Measurements from ENCODE around the gene LRRC17. TPM values are rescaled to one million over a fixed set of nuclear protein-coding genes. Genes with fewer than 3 reads are reported as not detected.
"Not testable (repeated sequence)": the region's sequence is repeated elsewhere in the genome, so short reads cannot be mapped to it uniquely, and the experiment has no call there.

Gene LRRC17
- polyA plus RNA-seq, 1 donor = 30.2 TPM

DNA sequence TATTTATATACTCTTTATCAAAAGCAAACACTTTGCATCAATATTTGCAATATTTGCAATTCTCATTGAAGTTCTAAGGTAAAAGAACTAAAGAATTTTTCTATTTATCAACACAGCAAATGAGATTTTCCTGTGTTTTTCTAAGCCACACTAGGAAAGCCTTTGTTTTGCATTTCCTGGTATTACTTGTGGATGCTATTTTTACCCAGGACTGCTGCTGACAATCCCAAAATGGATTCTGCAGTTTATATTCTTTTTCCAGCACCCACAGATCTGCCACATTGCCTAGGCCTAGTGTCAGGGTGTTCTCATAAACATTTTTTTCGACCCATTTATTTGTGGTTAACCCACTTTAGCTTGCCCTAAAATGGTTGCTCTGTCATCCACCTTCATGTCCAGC lies 25.9 kb downstream of the LRRC17 start:
- no peak for DNase-seq
- no peaks in the 10 kb centered on the region for H3K27me3 ChIP-seq (ENCODE audit: control insufficient read depth, insufficient read depth, low read length)
- H3K4me1 ChIP-seq (ENCODE audit: control insufficient read depth, insufficient read depth, low read length) = no peaks in the 10 kb centered on the region
- peaks cover 6% of the 10 kb centered on the region for H3K36me3 ChIP-seq (ENCODE audit: control insufficient read depth, insufficient read depth, low read length)
- H3K9me3 ChIP-seq (ENCODE audit: control insufficient read depth, low read depth, low read length) = no peaks in the 10 kb centered on the region
- WGBS (ENCODE audit: insufficient coverage, low lambda C conversion rate) = no CpG with 5 or more reads among the region's 1 CpG
- H3K27ac ChIP-seq (ENCODE audit: low read length) = no peak overlapping the region
- H3K4me3 ChIP-seq (ENCODE audit: low read length) = no peak overlapping the region

DNA sequence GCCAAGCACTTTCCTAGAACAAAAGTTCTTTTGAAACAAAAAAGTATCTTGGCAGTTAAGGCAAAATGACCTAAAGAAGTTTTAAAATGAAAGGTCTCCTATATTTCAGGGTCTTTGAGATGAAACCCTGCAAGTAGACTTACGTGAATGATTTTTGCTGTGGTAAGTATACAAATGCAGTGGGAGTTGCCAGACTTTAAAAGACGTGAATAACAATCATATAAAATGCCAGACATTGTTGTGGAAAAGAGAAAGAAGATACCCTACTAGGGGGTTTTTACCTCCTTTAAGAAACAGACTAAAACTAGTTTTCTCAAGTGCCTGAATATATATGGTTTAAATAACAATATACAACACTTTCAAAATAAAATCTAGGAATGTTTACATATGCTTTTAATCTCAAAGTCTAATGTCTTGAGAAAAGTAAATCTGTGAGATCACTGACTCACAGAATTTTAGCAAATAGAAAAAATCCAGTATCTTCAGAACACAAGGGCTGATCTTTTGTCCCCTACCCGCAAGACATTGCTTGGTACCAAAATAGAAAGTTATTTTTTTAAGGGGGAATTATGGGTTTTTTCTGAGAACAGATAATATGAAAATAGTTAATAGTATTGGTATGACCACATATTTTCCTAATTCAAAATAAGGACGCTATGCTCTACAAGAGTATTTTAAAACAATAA lies 29.5 kb downstream of the LRRC17 start:
- no peak for DNase-seq
- no peak overlapping the region for H3K27ac ChIP-seq (ENCODE audit: low read length)
- H3K4me3 ChIP-seq (ENCODE audit: low read length) = no peak overlapping the region
- 95% methylated on average over 3 of the region's 4 CpGs for WGBS (ENCODE audit: insufficient coverage, low lambda C conversion rate)
- H3K27me3 ChIP-seq (ENCODE audit: control insufficient read depth, insufficient read depth, low read length) = no peaks in the 10 kb centered on the region
- H3K36me3 ChIP-seq (ENCODE audit: control insufficient read depth, insufficient read depth, low read length) = peaks cover 4% of the 10 kb centered on the region
- H3K4me1 ChIP-seq (ENCODE audit: control insufficient read depth, insufficient read depth, low read length) = no peaks in the 10 kb centered on the region
- H3K9me3 ChIP-seq (ENCODE audit: control insufficient read depth, low read depth, low read length) = no peaks in the 10 kb centered on the region

DNA sequence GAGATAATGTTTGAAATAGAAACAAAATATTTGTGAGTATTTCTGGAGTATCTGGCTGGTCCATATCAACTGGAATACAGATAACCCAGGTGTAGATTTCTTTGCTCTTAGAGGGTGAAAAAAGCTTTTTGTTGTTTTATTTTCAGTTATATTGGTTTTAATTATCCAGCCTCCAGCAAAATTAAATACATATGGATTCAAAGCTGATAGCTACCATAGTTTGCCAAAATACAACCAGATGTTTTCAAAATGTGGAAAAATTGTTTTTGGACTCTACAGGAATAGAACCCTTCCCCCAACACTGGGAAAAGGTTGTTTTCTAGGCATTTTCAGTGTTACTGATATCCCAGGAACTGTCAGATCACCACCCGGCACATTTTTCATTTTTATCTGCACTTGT lies 30.1 kb downstream of the LRRC17 start:
- H3K4me1 ChIP-seq (ENCODE audit: control insufficient read depth, insufficient read depth, low read length) = no peaks in the 10 kb centered on the region
- no peak for DNase-seq
- no peaks in the 10 kb centered on the region for H3K27me3 ChIP-seq (ENCODE audit: control insufficient read depth, insufficient read depth, low read length)
- H3K36me3 ChIP-seq (ENCODE audit: control insufficient read depth, insufficient read depth, low read length) = peaks cover 4% of the 10 kb centered on the region
- no peaks in the 10 kb centered on the region for H3K9me3 ChIP-seq (ENCODE audit: control insufficient read depth, low read depth, low read length)
- no peak overlapping the region for H3K4me3 ChIP-seq (ENCODE audit: low read length)
- no peak overlapping the region for H3K27ac ChIP-seq (ENCODE audit: low read length)
- WGBS (ENCODE audit: insufficient coverage, low lambda C conversion rate) = no CpG with 5 or more reads among the region's 1 CpG

DNA sequence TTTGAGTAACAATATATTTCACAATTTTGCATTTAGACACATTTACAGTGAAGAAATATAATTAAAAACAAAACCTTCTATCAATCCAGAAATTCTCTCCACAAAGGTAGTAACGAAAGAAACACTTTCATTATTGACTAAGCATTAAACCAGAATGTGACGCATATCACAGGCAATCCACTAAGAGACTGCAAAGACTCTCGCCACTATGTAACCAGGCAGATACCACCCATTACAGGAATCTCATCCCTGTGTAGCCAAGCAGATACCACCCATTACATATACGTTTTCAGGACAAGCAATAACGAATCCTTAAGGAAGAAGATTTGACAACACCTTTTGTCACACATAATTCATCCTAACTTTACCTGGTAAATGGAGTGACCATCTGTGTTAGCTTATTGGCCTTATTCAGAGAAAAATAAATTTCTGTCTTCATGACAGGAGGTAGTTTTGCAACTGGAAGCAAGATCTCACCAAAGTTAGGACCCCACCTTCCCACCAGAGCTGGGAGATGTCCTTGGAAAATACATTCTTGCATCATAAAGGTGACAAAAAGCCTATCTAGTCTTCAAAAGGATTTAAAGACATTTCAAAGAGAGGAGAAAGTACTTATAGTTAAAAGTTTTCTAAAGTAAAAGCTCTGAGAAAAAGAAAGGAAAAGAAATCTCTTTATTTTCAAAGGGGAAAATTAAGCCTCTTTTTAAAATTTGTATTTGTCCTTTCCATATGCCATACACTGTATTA lies 30.8 kb downstream of the LRRC17 start:
- Histone ChIP-seq H3K4me1 (ENCODE audit: control insufficient read depth, insufficient read depth, low read length) (no peaks in the 10 kb centered on the region), H3K27ac (ENCODE audit: low read length) (no peak overlapping the region), H3K27me3 (ENCODE audit: control insufficient read depth, insufficient read depth, low read length) (no peaks in the 10 kb centered on the region), H3K9me3 (ENCODE audit: control insufficient read depth, low read depth, low read length) (no peaks in the 10 kb centered on the region), H3K36me3 (ENCODE audit: control insufficient read depth, insufficient read depth, low read length) (peaks cover 4% of the 10 kb centered on the region), H3K4me3 (ENCODE audit: low read length) (no peak overlapping the region)
- no CpG with 5 or more reads among the region's 5 CpGs for WGBS (ENCODE audit: insufficient coverage, low lambda C conversion rate)
- DNase-seq = no peak

DNA sequence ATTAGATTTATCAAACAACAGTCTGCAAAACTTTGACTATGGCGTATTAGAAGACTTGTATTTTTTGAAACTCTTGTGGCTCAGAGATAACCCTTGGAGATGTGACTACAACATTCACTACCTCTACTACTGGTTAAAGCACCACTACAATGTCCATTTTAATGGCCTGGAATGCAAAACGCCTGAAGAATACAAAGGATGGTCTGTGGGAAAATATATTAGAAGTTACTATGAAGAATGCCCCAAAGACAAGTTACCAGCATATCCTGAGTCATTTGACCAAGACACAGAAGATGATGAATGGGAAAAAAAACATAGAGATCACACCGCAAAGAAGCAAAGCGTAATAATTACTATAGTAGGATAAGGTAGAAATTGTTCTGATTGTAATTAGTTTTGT lies 31.4 kb downstream of the LRRC17 start:
- H3K9me3 ChIP-seq (ENCODE audit: control insufficient read depth, low read depth, low read length) = no peaks in the 10 kb centered on the region
- no peak for DNase-seq
- no peak overlapping the region for H3K27ac ChIP-seq (ENCODE audit: low read length)
- no peaks in the 10 kb centered on the region for H3K27me3 ChIP-seq (ENCODE audit: control insufficient read depth, insufficient read depth, low read length)
- H3K36me3 ChIP-seq (ENCODE audit: control insufficient read depth, insufficient read depth, low read length) = peaks cover 4% of the 10 kb centered on the region
- H3K4me1 ChIP-seq (ENCODE audit: control insufficient read depth, insufficient read depth, low read length) = no peaks in the 10 kb centered on the region
- WGBS (ENCODE audit: insufficient coverage, low lambda C conversion rate) = 100% methylated on average over 2 of the region's 4 CpGs
- no peak overlapping the region for H3K4me3 ChIP-seq (ENCODE audit: low read length)

DNA sequence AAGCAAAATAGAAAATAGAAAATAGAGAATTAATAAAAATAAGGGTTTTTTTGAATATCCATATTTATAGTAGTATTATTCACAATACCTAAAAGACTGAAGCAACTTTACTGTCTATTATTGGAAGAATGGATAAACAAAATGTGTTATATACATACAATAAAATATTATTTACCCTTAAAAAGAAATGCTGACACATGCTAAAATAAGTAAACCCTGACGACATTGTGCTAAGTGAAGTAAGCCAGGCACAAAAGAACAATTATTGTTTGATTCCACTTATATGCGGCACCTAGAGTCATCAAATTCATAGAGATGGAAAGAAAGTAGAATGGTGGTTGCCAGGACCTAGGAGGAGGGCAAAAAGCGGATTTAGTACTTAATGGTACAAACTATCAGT lies 39.0 kb downstream of the LRRC17 start:
- WGBS (ENCODE audit: insufficient coverage, low lambda C conversion rate) = 93% methylated on average over 2 of the region's 3 CpGs
- no peak overlapping the region for H3K4me3 ChIP-seq (ENCODE audit: low read length)
- no peak for DNase-seq
- no peaks in the 10 kb centered on the region for H3K27me3 ChIP-seq (ENCODE audit: control insufficient read depth, insufficient read depth, low read length)
- H3K4me1 ChIP-seq (ENCODE audit: control insufficient read depth, insufficient read depth, low read length) = no peaks in the 10 kb centered on the region
- H3K9me3 ChIP-seq (ENCODE audit: control insufficient read depth, low read depth, low read length) = no peaks in the 10 kb centered on the region
- no peaks in the 10 kb centered on the region for H3K36me3 ChIP-seq (ENCODE audit: control insufficient read depth, insufficient read depth, low read length)
- H3K27ac ChIP-seq (ENCODE audit: low read length) = no peak overlapping the region

DNA sequence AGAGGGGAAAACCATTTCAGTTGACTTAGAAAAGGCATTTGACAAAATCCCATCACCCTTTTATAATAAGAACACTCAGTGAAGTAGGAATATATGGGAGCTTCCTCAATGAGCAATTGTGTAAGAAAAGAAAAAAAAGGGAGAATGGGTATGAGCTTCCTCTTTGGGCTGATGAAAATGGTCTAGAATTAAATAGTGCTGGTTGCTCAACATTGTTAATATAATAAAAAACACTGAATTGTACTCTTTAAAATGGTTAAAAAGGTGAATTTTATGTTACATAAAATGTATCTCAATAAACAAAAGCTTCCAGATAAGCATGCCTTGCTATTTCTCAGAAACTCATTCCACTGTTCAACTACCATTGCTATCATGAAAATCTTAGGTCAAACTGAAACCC lies 40.6 kb downstream of the LRRC17 start:
- Histone ChIP-seq H3K27me3 (ENCODE audit: control insufficient read depth, insufficient read depth, low read length) (no peaks in the 10 kb centered on the region), H3K4me1 (ENCODE audit: control insufficient read depth, insufficient read depth, low read length) (no peaks in the 10 kb centered on the region), H3K4me3 (ENCODE audit: low read length) (no peak overlapping the region), H3K36me3 (ENCODE audit: control insufficient read depth, insufficient read depth, low read length) (no peaks in the 10 kb centered on the region), H3K27ac (ENCODE audit: low read length) (no peak overlapping the region), H3K9me3 (ENCODE audit: control insufficient read depth, low read depth, low read length) (no peaks in the 10 kb centered on the region)
- DNase-seq = no peak

DNA sequence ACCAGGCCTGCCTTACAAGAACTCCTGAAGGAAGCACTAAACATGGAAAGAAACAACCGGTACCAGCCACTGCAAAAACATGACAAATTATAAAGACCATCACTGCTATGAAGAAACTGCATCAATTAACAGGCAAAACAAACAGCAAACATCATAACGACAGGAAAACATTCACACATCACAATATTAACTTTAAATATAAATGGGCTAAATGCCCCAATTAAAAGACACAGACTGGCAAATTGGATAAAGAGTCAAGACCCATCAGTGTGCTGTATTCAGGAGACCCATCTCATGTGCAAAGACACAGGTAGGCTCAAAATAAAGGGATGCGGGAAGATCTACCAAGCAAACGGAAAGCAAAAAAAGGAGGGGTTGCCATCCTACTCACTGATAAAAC lies 41.6 kb downstream of the LRRC17 start:
- H3K27me3 ChIP-seq (ENCODE audit: control insufficient read depth, insufficient read depth, low read length); H3K4me3 ChIP-seq (ENCODE audit: low read length); H3K27ac ChIP-seq (ENCODE audit: low read length); H3K9me3 ChIP-seq (ENCODE audit: control insufficient read depth, low read depth, low read length); H3K4me1 ChIP-seq (ENCODE audit: control insufficient read depth, insufficient read depth, low read length); DNase-seq; H3K36me3 ChIP-seq (ENCODE audit: control insufficient read depth, insufficient read depth, low read length): not testable (repeated sequence)
- 94% methylated on average over 2 of the region's 4 CpGs for WGBS (ENCODE audit: insufficient coverage, low lambda C conversion rate)

DNA sequence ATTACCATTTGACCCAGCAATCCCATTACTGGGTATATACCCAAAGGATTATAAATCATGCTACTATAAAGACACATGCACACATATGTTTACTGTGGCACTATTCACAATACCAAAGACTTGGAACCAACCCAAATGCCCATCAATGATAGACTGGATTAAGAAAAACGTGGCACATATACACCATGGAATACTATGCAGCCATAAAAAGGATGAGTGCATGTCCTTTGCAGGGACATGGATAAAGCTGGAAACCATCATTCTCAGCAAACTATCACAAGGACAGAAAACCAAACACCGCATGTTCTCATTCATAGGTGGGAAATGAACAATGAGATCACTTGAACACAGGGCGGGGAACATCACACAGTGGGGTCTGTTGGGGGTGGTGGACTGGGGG lies 45.2 kb downstream of the LRRC17 start:
- not testable (repeated sequence) for H3K9me3 ChIP-seq (ENCODE audit: control insufficient read depth, low read depth, low read length); H3K4me3 ChIP-seq (ENCODE audit: low read length); H3K36me3 ChIP-seq (ENCODE audit: control insufficient read depth, insufficient read depth, low read length); H3K4me1 ChIP-seq (ENCODE audit: control insufficient read depth, insufficient read depth, low read length); H3K27me3 ChIP-seq (ENCODE audit: control insufficient read depth, insufficient read depth, low read length); DNase-seq; H3K27ac ChIP-seq (ENCODE audit: low read length)
- WGBS (ENCODE audit: insufficient coverage, low lambda C conversion rate) = no CpG with 5 or more reads among the region's 3 CpGs

DNA sequence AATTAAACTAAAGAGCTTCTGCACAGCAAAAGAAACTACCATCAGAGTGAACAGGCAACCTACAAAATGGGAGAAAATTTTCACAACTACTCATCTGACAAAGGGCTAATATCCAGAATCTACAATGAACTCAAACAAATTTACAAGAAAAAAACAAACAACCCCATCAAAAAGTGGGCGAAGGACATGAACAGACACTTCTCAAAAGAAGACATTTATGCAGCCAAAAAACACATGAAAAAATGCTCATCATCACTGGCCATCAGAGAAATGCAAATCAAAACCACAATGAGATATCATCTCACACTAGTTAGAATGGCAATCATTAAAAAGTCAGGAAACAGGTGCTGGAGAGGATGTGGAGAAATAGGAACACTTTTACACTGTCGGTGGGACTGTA lies 49.2 kb downstream of the LRRC17 start:
- H3K4me1 ChIP-seq (ENCODE audit: control insufficient read depth, insufficient read depth, low read length); H3K27ac ChIP-seq (ENCODE audit: low read length); DNase-seq; H3K27me3 ChIP-seq (ENCODE audit: control insufficient read depth, insufficient read depth, low read length); H3K4me3 ChIP-seq (ENCODE audit: low read length); H3K36me3 ChIP-seq (ENCODE audit: control insufficient read depth, insufficient read depth, low read length); H3K9me3 ChIP-seq (ENCODE audit: control insufficient read depth, low read depth, low read length): not testable (repeated sequence)
- WGBS (ENCODE audit: insufficient coverage, low lambda C conversion rate) = no CpG with 5 or more reads among the region's 2 CpGs

DNA sequence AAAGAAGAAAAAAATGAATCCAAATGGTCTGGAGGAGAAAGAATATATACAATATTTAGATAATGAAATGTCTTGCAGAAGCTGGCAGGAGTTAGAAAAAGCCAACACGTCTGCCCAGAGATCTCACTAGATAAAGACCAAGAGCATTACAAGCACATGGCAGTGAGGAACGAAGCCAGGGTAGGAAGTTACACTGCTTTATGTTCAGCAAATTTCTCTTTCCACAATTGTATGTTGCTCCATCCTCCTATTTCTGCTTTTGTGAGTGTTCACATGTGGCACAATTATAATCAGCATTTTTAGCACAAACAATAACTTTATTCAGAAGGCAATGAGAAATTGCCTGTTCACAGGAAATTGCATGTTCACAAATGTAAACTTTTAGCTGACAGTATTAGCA lies 53.7 kb downstream of the LRRC17 start:
- H3K4me1 ChIP-seq (ENCODE audit: control insufficient read depth, insufficient read depth, low read length) = no peaks in the 10 kb centered on the region
- H3K4me3 ChIP-seq (ENCODE audit: low read length) = no peak overlapping the region
- H3K36me3 ChIP-seq (ENCODE audit: control insufficient read depth, insufficient read depth, low read length) = no peaks in the 10 kb centered on the region
- no peaks in the 10 kb centered on the region for H3K27me3 ChIP-seq (ENCODE audit: control insufficient read depth, insufficient read depth, low read length)
- no CpG with 5 or more reads among the region's 2 CpGs for WGBS (ENCODE audit: insufficient coverage, low lambda C conversion rate)
- H3K9me3 ChIP-seq (ENCODE audit: control insufficient read depth, low read depth, low read length) = no peaks in the 10 kb centered on the region
- H3K27ac ChIP-seq (ENCODE audit: low read length) = no peak overlapping the region
- DNase-seq = no peak

Measured in large intestine (tissue), 3 donors.